ENCODE measurements around the gene PKNOX2.

PKNOX2 gene

GRCh38 chr11:125263268-125263790 lies 98.8 kb downstream of the PKNOX2 start:
- peak; percentile 68 for DNase-seq (ENCODE audit: low read depth)

- DNase-seq (ENCODE audit: low read depth): no peak
Measured at GRCh38 chr11:125264100-125265022, 99.8 kb downstream of the PKNOX2 start.

- no peak for DNase-seq (ENCODE audit: low read depth)
Measured at GRCh38 chr11:125267548-125267947, 103.0 kb downstream of the PKNOX2 start.

- no peak for DNase-seq (ENCODE audit: low read depth)
Measured at GRCh38 chr11:125268611-125269010, 104.1 kb downstream of the PKNOX2 start.

- DNase-seq (ENCODE audit: low read depth): no peak
Measured at GRCh38 chr11:125270106-125270505, 105.6 kb downstream of the PKNOX2 start.

- no peak for DNase-seq (ENCODE audit: low read depth)
Measured at GRCh38 chr11:125270711-125271110, 106.2 kb downstream of the PKNOX2 start.

- no peak for DNase-seq (ENCODE audit: low read depth)
Measured at GRCh38 chr11:125271483-125272091, 107.0 kb downstream of the PKNOX2 start.

- DNase-seq (ENCODE audit: low read depth): no peak
Measured at GRCh38 chr11:125272092-125272491, 107.5 kb downstream of the PKNOX2 start.

- no peak for DNase-seq (ENCODE audit: low read depth)
Measured at GRCh38 chr11:125272821-125273220, 108.3 kb downstream of the PKNOX2 start.

- DNase-seq (ENCODE audit: low read depth): no peak
Measured at GRCh38 chr11:125273519-125274000, 109.0 kb downstream of the PKNOX2 start.

- DNase-seq (ENCODE audit: low read depth): no peak
Measured at GRCh38 chr11:125274309-125274708, 109.8 kb downstream of the PKNOX2 start.

GRCh38 chr11:125274774-125275173 lies 110.2 kb downstream of the PKNOX2 start:
- no peak for DNase-seq (ENCODE audit: low read depth)

- DNase-seq (ENCODE audit: low read depth): peak; percentile 61
Measured at GRCh38 chr11:125275905-125276618, 111.5 kb downstream of the PKNOX2 start.

GRCh38 chr11:125276619-125276976 lies 112.0 kb downstream of the PKNOX2 start:
- DNase-seq (ENCODE audit: low read depth): no peak

GRCh38 chr11:125279676-125280418 lies 115.3 kb downstream of the PKNOX2 start:
- DNase-seq (ENCODE audit: low read depth): no peak

GRCh38 chr11:125280646-125281045 lies 116.1 kb downstream of the PKNOX2 start:
- no peak for DNase-seq (ENCODE audit: low read depth)

GRCh38 chr11:125281831-125282595 lies 117.5 kb downstream of the PKNOX2 start:
- DNase-seq (ENCODE audit: low read depth): no peak

GRCh38 chr11:125282596-125282914 lies 118.0 kb downstream of the PKNOX2 start:
- DNase-seq (ENCODE audit: low read depth): no peak

GRCh38 chr11:125284245-125284850 lies 119.8 kb downstream of the PKNOX2 start:
- DNase-seq (ENCODE audit: low read depth): no peak

- no peak for DNase-seq (ENCODE audit: low read depth)
Measured at GRCh38 chr11:125285844-125286243, 121.3 kb downstream of the PKNOX2 start.

GRCh38 chr11:125286486-125286885 lies 121.9 kb downstream of the PKNOX2 start:
- DNase-seq (ENCODE audit: low read depth): no peak

Data from stromal cell of bone marrow (primary cell).